Measurements from ENCODE around the gene CCDC148.

DNA sequence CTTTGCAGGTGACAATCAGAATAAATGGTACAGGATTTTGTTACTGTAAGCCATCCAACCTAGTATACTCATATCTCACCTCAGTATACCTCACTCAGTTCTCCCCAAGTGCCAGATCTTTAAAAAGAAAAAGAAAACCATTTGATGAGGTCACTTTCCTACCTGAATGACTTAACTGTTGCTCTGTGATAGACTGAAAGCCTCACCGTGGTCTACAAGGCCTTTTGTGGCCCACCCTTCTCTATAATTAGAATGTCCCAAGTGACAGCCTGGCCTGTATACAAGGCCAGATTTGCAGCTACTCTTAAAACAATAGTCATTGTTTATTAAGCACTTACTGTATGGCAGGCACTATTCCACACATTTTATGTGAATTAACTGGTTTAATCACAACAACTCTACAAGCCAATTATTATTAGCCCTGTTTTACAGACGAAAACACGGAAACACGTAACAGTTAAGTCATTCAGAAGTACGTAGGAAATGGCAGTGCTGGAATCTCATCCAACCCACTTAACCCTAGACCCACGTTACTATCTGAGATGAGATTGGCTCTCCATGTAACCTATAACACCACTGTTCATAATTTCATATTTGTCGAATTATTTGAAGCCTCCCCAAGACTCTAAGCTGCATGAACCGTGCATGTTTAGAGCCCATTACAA is 28.5 kb upstream of the CCDC148 start:
- TF ChIP-seq, protein P1, sequence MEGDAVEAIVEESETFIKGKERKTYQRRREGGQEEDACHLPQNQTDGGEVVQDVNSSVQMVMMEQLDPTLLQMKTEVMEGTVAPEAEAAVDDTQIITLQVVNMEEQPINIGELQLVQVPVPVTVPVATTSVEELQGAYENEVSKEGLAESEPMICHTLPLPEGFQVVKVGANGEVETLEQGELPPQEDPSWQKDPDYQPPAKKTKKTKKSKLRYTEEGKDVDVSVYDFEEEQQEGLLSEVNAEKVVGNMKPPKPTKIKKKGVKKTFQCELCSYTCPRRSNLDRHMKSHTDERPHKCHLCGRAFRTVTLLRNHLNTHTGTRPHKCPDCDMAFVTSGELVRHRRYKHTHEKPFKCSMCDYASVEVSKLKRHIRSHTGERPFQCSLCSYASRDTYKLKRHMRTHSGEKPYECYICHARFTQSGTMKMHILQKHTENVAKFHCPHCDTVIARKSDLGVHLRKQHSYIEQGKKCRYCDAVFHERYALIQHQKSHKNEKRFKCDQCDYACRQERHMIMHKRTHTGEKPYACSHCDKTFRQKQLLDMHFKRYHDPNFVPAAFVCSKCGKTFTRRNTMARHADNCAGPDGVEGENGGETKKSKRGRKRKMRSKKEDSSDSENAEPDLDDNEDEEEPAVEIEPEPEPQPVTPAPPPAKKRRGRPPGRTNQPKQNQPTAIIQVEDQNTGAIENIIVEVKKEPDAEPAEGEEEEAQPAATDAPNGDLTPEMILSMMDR (IDR thresholded peaks at IDR 0.05; ENCODE audit: low read depth, low read length) = no peak
- TF ChIP-seq POLR2A (IDR thresholded peaks at IDR 0.05; ENCODE audit: extremely low read depth, insufficient read length) (no peak), MYC (IDR thresholded peaks at IDR 0.05; ENCODE audit: low read depth, low read length) (no peak)
- TF ChIP-seq, protein P2, sequence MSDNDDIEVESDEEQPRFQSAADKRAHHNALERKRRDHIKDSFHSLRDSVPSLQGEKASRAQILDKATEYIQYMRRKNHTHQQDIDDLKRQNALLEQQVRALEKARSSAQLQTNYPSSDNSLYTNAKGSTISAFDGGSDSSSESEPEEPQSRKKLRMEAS (IDR thresholded peaks at IDR 0.05; ENCODE audit: low read depth, low read length) = no peak

All from NB4 (cell line).